Mesothelial cell of epicardium (in vitro differentiated cells): Measurements from ENCODE around the gene C11orf42. TPM values are rescaled to one million over a fixed set of nuclear protein-coding genes. Genes with fewer than 3 reads are reported as not detected.

Experiments used
- DNase-seq, 2 experiments: peaks; one replicate each; pipeline ENCODE4 v3.0.0; 2021; ENCODE audit warnings: low spot score in 2 of 2; ENCODE audit not compliant: unreplicated experiment in 2 of 2
- H3K27ac Mint-ChIP-seq: 2 replicates; pipeline ENCODE4 v1.8.0; 2021; ENCODE audit warnings: mixed read lengths
- H3K27me3 Mint-ChIP-seq: 2 replicates; pipeline ENCODE4 v1.8.0; 2021; ENCODE audit warnings: low read depth, mixed read lengths
- H3K36me3 Mint-ChIP-seq: 2 replicates; pipeline ENCODE4 v1.8.0; 2021; ENCODE audit warnings: mixed read lengths
- H3K4me1 Mint-ChIP-seq: 2 replicates; pipeline ENCODE4 v1.8.0; 2021; ENCODE audit warnings: mixed read lengths
- H3K4me3 Mint-ChIP-seq: 2 replicates; pipeline ENCODE4 v1.8.0; 2021; ENCODE audit warnings: mild to moderate bottlenecking, moderate library complexity, mixed read lengths
- H3K9me3 Mint-ChIP-seq: 2 replicates; pipeline ENCODE4 v1.8.0; 2021; ENCODE audit warnings: mixed read lengths
- CTCF ChIP-seq: fragments of 200-600 bp; sonication (generic); IDR thresholded peaks from one replicate; pipeline ENCODE4 v1.5.0; 2021; ENCODE audit warnings: antibody characterized with exemption; ENCODE audit not compliant: unreplicated experiment
- total RNA-seq: library from RNA; stranded (reverse); gene quantifications from 3 replicates; pipeline ENCODE4 v1.2.1, GENCODE V29; 2021

Gene C11orf42
- not detected in 3 replicates for total RNA-seq

GRCh38 chr11:6205366-6205765 lies at the start of gene C11orf42:
TSS of gene C11orf42 (plus strand) at chr11:6205557. CDS start at chr11:6205616, 59 bp downstream.
- H3K4me1 Mint-ChIP-seq: no peaks in the 10 kb centered on the region
- H3K4me3 Mint-ChIP-seq: no peak within 1 kb of the TSS
- no peak within 1 kb of the TSS for H3K27ac Mint-ChIP-seq
- DNase-seq: no peak
- H3K36me3 Mint-ChIP-seq: peaks cover 10% of the 10 kb centered on the region
- no peaks in the 10 kb centered on the region for H3K9me3 Mint-ChIP-seq
- H3K27me3 Mint-ChIP-seq: no peaks in the 10 kb centered on the region
- no peak for TF ChIP-seq CTCF

GRCh38 chr11:6156628-6157359 lies 48.6 kb upstream of the C11orf42 start:
- H3K27ac Mint-ChIP-seq: no peak overlapping the region
- DNase-seq: no peak
- H3K9me3 Mint-ChIP-seq: no peaks in the 10 kb centered on the region
- TF ChIP-seq CTCF: no peak
- no peaks in the 10 kb centered on the region for H3K36me3 Mint-ChIP-seq
- no peaks in the 10 kb centered on the region for H3K4me1 Mint-ChIP-seq
- no peak overlapping the region for H3K4me3 Mint-ChIP-seq
- H3K27me3 Mint-ChIP-seq: no peaks in the 10 kb centered on the region

- Mint-ChIP-seq H3K4me3 (no peak within 1 kb of the TSS), H3K27ac (no peak within 1 kb of the TSS), H3K36me3 (no peaks in the 10 kb centered on the region), H3K4me1 (no peaks in the 10 kb centered on the region), H3K9me3 (peaks cover 11% of the 10 kb centered on the region), H3K27me3 (peaks cover 20% of the 10 kb centered on the region)
- DNase-seq: no peak
- TF ChIP-seq CTCF: no peak
Observed at GRCh38 chr11:6170226-6170625, 35.1 kb upstream of the C11orf42 start, which contains the start of gene OR52B2. TSS of gene OR52B2 (minus strand) at chr11:6170326. CDS start at chr11:6170326, 0 bp downstream.

GRCh38 chr11:6175440-6175839 lies 29.9 kb upstream of the C11orf42 start:
- no peaks in the 10 kb centered on the region for H3K9me3 Mint-ChIP-seq
- H3K36me3 Mint-ChIP-seq: no peaks in the 10 kb centered on the region
- peaks cover 16% of the 10 kb centered on the region for H3K27me3 Mint-ChIP-seq
- no peak overlapping the region for H3K27ac Mint-ChIP-seq
- no peak for TF ChIP-seq CTCF
- no peak for DNase-seq
- no peak overlapping the region for H3K4me3 Mint-ChIP-seq
- H3K4me1 Mint-ChIP-seq: no peaks in the 10 kb centered on the region

- no peak for TF ChIP-seq CTCF
- peaks cover 2% of the 10 kb centered on the region for H3K27me3 Mint-ChIP-seq
Observed at GRCh38 chr11:6191742-6192141, 13.6 kb upstream of the C11orf42 start.

More at GRCh38 chr11:6191742-6192141, 13.6 kb upstream of the C11orf42 start:
- H3K9me3 Mint-ChIP-seq: no peaks in the 10 kb centered on the region
- no peaks in the 10 kb centered on the region for H3K4me1 Mint-ChIP-seq
- no peak overlapping the region for H3K4me3 Mint-ChIP-seq
- H3K36me3 Mint-ChIP-seq: no peaks in the 10 kb centered on the region
- no peak overlapping the region for H3K27ac Mint-ChIP-seq
- no peak for DNase-seq
